Thyroid gland (tissue), 4 donors: ENCODE results near the gene NISCH.

Experiments
- CTCF ChIP-seq, 6 experiments: fragments of 200-600 bp in 3 of 6; fragments of 450-650 bp in 3 of 6; sonication (generic) in 3 of 6; IDR thresholded peaks; one replicate each; pipeline ENCODE4 v1.5.1; 2016 to 2019; ENCODE audit warnings: antibody characterized with exemption in 6 of 6, mild to moderate bottlenecking in 2 of 6, inconsistent platforms in 1 of 6, moderate library complexity in 1 of 6
- POLR2A ChIP-seq, 2 donors: fragments of 450-650 bp; IDR thresholded peaks; one replicate each; pipeline ENCODE4 v1.6.1; 2017; ENCODE audit warnings: antibody characterized with exemption in 2 of 2, mild to moderate bottlenecking in 2 of 2, moderate library complexity in 1 of 2

- no peak for TF ChIP-seq CTCF (IDR thresholded peaks at IDR 0.05)
- TF ChIP-seq POLR2A (IDR thresholded peaks at IDR 0.05): no peak
Observed at GRCh38 chr3:52512727-52513126, 57.3 kb downstream of the NISCH start.
